Right ventricle myocardium inferior (tissue), 1 donor: Measurements from ENCODE around the gene FBXW12. TPM values are rescaled to one million over a fixed set of nuclear protein-coding genes. Genes with fewer than 3 reads are reported as not detected.

ENCODE experiments used
- ATAC-seq: fragments of 200-7000 bp; cut with Tn5 transposase; one replicate; pipeline ENCODE4 v1.9.1; 2020; ENCODE audit warnings: mild to moderate bottlenecking, moderate library complexity
- DNase-seq: peaks from one replicate; pipeline ENCODE4 v3.0.0; 2021; ENCODE audit errors: missing footprints
- intact Hi-C: fragments of 100-400 bp; cut with DNase I; formaldehyde crosslinking; loops from one replicate; pipeline ENCODE4 v1.11.0; 2022
- total RNA-seq: library from RNA; stranded (reverse); fragmentation: NEBNext Ultra II Directional; extraction: Animal tissue kit (Norgen Biotek cat#: 25700); gene quantifications from one replicate; pipeline ENCODE4 v1.2.1, GENCODE V29; 2021
- donor health status: DM: no; HTN: yes; CAD: no; lungs with severe emphysema.

The FBXW12 gene
- total RNA-seq, 1 donor from 2014 or later: not detected

- DNase-seq (no peak), ATAC-seq (no peak)
- intact Hi-C loops: no loop called here
Observed at GRCh38 chr3:48405343-48405881, 33.4 kb downstream of the FBXW12 start.

- DNase-seq (no peak), ATAC-seq (no peak)
- intact Hi-C loops: no loop called here
Observed at GRCh38 chr3:48405971-48406370, 34.0 kb downstream of the FBXW12 start.

GRCh38 chr3:48406443-48407431, 34.7 kb downstream of the FBXW12 start:
- no peak for DNase-seq
- intact Hi-C loops: no loop called here
- ATAC-seq: no peak

GRCh38 chr3:48407542-48408099, 35.6 kb downstream of the FBXW12 start:
- intact Hi-C loops: no loop called here
- ATAC-seq (no peak), DNase-seq (no peak)

- ATAC-seq (no peak), DNase-seq (no peak)
- intact Hi-C loops: no loop called here
Observed at GRCh38 chr3:48408823-48409281, 36.8 kb downstream of the FBXW12 start.

GRCh38 chr3:48409291-48410201, 37.5 kb downstream of the FBXW12 start:
- no peak for ATAC-seq
- intact Hi-C loops: no loop called here
- no peak for DNase-seq

GRCh38 chr3:48410205-48411040, 38.4 kb downstream of the FBXW12 start:
- intact Hi-C loops: no loop called here
- ATAC-seq (no peak), DNase-seq (peak; percentile 56)

GRCh38 chr3:48411041-48411588, 39.1 kb downstream of the FBXW12 start:
- DNase-seq: no peak
- no peak for ATAC-seq
- intact Hi-C loops: no loop called here

GRCh38 chr3:48411606-48412374, 39.8 kb downstream of the FBXW12 start:
- DNase-seq: no peak
- intact Hi-C loops: no loop called here

GRCh38 chr3:48412375-48413001, 40.5 kb downstream of the FBXW12 start:
- DNase-seq: no peak
- ATAC-seq: no peak
- intact Hi-C loops: no loop called here

More at GRCh38 chr3:48411606-48412374, 39.8 kb downstream of the FBXW12 start:
- ATAC-seq: no peak

- intact Hi-C loops: no loop called here
- ATAC-seq: no peak
- DNase-seq: no peak
Observed at GRCh38 chr3:48413086-48413485, 41.1 kb downstream of the FBXW12 start.

GRCh38 chr3:48413611-48414010, 41.6 kb downstream of the FBXW12 start:
- intact Hi-C loops: no loop called here
- ATAC-seq (no peak), DNase-seq (no peak)

GRCh38 chr3:48414376-48415250, 42.6 kb downstream of the FBXW12 start:
- DNase-seq (peak; percentile 55), ATAC-seq (no peak)
- intact Hi-C loops: no loop called here

GRCh38 chr3:48415251-48415953, 43.4 kb downstream of the FBXW12 start:
- DNase-seq: peak; percentile 43

GRCh38 chr3:48416091-48416505, 44.1 kb downstream of the FBXW12 start:
- no peak for ATAC-seq

More at GRCh38 chr3:48415251-48415953, 43.4 kb downstream of the FBXW12 start:
- intact Hi-C loops: no loop called here
- no peak for ATAC-seq

More at GRCh38 chr3:48416091-48416505, 44.1 kb downstream of the FBXW12 start:
- peak; percentile 55 for DNase-seq
- intact Hi-C loops: no loop called here
